Fibroblast of lung (primary cell): ENCODE measurements around the gene ZNF525.

Source experiments
- EZH2 ChIP-seq: IDR thresholded peaks from 2 replicates; pipeline ENCODE4 v1.5.1; 2012; ENCODE audit warnings: low read length, control low read depth, mild to moderate bottlenecking; ENCODE audit errors: missing control alignments
- TF ChIP-seq, protein P1 (sequence below), 2 donors: IDR thresholded peaks in 1 of 2; conservative IDR thresholded peaks in 1 of 2; 1 replicate in 1 of 2; 2 replicates in 1 of 2; pipeline ENCODE4 v1.5.1; 2011 to 2012; ENCODE audit warnings: low read length in 2 of 2, control low read depth in 1 of 2, inconsistent platforms in 1 of 2, low read depth in 1 of 2, mild to moderate bottlenecking in 1 of 2

GRCh38 chr19:53424968-53425597, 59.6 kb downstream of the ZNF525 start:
- TF ChIP-seq, protein P1, sequence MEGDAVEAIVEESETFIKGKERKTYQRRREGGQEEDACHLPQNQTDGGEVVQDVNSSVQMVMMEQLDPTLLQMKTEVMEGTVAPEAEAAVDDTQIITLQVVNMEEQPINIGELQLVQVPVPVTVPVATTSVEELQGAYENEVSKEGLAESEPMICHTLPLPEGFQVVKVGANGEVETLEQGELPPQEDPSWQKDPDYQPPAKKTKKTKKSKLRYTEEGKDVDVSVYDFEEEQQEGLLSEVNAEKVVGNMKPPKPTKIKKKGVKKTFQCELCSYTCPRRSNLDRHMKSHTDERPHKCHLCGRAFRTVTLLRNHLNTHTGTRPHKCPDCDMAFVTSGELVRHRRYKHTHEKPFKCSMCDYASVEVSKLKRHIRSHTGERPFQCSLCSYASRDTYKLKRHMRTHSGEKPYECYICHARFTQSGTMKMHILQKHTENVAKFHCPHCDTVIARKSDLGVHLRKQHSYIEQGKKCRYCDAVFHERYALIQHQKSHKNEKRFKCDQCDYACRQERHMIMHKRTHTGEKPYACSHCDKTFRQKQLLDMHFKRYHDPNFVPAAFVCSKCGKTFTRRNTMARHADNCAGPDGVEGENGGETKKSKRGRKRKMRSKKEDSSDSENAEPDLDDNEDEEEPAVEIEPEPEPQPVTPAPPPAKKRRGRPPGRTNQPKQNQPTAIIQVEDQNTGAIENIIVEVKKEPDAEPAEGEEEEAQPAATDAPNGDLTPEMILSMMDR (conservative IDR thresholded peaks at IDR 0.05 in 1 of 2, IDR thresholded peaks at IDR 0.05 in 1 of 2; ENCODE audit: low read depth in 1 of 2, low read length in 2 of 2): peak; percentile 61 to 88
- no peak for TF ChIP-seq EZH2
